ENCODE measurements around the gene THY1.

The THY1 gene

DNA sequence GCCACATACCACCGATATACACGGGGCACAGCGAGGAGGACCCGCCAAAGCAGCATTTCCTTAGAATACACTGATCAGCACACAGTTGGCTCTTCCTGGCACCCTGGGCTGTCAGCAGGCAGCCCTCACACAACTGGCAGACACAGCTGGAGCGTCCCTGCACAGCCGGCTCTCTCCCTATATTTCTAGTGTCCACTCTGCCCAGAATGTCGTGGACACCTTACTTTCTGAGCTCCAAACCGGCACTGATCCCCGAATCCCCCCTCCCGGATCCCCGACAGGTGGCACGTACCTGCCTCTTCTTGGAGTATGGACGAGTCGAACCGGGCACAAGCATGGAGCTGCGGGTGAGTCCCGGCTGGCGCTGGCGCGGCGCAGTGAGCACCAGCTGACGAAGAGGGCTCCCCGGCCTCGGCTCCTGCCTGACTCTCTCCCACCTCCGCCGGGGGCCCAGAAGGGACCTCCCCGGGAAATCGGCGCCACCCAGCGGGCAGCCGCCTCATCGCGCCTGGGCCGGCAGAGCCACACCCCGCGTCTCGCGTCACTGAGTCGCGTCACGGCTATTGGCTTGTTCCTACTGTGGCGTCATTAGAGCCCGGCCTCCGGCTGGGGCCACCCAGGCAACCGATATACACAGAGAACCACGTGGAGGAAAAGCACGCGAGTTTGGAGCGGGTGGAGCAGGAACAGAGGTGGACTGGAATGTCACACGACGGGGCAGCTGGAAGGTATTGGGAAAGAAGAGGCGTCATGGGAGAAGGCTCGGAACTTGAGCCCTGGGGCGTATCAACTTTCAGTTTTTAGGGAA, 41.6 kb downstream of the THY1 start, which contains the start of gene USP2:
USP2 (minus strand) TSS at position 510 of the 808 bp plus-strand sequence. CDS start 8,210 bp downstream, outside the sequence.
- peak; percentile 98 to 99 for DNase-seq

DNA sequence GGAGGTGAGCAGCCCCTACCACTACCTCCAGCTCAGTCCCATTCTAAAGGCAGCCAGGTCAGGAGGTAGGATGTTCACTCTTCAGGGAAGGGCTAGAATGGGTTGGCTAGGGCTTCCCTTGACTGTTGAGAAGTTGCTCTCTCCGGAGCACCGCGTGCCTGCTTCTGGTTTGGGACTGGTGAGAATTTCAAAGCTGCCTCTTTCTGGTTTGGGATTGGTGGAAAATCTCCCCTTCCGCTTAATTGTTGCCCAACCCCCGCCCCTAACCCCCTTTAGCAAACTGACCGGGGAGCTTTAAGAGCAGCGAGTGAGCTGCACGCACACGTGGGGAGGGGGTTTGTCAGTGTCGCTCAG, 42.2 kb downstream of the THY1 start:
- no peak for DNase-seq

DNA sequence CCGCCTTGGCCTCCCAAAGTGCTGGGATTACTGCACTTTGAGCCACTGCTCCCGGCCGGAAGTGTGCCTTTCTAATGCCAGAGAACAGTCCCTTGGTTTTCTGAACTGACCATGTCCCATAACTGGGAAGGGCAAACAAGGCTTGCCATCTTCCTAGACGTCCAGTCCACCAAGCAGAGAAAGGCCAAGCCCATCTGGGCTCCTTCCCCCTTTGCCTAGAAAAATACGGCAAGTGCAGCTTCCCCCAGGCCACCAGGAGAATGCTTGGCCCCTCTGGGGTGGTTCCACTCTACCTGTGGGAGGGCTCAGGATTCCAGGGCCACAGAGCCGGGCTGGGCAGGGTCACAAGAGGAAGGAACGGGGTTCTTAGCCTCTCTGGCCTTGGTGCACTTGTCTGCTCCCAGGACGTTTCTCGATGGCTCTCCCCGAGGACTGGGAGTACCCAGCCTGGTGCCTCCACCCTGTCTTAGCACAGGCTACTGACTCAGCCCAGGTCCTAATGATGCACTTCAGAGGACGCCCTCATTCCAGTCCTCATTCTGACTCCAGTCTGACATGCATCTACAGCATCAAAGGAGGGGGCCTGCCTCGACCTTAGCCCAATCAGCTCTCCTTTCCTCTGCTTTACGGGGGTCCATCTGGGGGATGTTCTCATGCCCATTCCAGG, 42.7 kb downstream of the THY1 start:
- no peak for DNase-seq

DNA sequence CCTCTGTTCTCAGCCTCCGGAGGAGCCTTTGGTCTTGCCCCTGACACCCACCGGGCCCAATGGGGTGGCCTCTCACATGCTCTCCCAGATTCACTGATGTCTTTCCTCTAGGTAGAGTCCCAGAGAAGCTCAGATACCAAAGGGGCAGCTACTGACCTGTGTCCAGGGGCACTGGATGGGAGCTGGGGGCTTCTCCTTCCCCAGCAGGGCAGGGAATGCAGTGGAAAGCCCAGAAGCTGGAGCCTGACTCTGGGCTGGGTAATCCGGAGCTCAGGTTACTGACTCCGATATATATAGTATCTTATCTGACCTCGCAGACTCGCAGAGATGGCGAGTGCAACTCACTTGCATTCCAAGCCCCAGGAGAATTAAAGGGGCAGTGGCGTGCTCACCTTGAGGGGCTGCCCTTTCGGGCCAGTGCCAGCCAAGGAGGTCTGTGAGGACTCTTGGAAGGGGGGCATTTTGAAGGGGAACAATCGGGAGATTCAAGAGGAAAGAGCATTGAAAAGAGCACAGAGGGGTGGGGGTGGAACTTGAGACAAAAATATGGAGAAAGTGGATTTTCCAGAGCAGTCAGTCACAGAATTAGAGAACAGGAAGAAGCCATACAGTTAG, 44.0 kb downstream of the THY1 start:
- DNase-seq, result no peak

DNA sequence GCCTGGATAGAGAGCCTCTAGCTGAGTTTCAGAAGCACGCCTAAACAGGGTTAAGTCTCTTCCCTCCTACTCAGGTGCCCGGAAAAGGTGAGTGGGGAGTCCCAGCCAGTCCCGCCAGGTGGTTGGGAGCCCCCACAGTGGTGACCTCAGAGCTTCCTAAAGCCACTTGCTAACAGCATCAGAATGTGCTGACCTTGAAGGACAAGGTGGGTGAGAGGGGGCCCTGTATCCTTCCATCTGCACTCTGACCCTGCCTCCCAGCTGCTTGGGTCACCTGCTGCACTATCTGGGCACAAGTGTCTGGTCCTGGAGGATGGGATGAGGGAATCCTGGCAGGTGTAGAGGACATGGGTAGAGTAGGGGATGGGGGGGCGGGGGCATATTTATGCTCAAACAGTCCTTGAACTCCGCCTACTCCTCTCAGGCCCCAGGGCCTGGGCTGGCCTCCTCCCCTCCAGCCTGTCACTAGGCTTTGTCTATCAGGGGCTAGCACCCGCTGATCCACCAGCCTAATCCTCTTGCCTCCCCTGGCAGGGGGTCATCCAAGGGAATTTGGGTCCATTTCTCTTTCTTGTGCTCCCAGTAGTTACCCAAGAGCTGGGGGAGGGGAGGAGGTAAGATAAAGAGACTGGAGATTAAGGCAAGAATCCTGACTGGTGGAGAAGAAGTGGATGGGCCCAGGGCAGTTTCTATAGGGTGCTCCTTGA, 44.9 kb downstream of the THY1 start:
- DNase-seq, result no peak

DNA sequence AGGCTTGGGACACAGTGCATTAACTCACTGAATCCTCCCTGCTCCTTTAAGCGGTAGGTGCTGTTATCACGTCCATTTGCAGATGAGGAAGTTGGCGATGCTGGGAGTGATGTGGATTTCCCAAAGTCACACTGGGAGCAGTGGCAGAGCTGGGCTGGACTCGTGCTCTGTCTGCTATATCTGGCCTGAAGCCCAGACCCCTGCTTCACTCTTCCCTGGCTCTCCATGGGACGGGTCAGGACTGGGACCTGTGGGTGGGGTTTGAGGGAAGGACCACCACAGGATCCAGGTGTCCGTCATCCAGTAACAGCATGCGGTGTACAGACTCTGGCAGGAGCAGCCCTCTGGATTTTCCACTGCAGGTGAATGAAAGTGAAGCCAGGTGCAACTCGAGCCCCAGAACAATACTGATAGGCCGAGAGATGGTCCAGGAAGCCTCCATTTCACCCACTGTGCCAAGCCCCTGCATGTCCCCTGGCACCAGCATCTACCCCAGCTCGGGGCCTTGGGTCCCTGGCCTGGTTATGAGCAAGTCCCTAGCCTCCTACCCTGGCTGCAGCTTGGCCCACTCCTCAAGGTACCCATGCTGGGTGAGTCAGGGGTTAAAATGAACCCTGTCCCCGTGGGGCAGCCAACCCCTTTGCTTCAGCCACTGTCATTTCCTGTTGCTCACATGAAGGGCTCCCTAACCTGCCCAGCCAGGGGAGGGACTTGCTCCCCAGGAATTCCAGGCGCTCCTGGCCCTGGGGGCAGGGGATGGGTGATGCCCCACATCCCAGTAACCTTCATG, 45.7 kb downstream of the THY1 start:
- DNase-seq, result no peak

DNA sequence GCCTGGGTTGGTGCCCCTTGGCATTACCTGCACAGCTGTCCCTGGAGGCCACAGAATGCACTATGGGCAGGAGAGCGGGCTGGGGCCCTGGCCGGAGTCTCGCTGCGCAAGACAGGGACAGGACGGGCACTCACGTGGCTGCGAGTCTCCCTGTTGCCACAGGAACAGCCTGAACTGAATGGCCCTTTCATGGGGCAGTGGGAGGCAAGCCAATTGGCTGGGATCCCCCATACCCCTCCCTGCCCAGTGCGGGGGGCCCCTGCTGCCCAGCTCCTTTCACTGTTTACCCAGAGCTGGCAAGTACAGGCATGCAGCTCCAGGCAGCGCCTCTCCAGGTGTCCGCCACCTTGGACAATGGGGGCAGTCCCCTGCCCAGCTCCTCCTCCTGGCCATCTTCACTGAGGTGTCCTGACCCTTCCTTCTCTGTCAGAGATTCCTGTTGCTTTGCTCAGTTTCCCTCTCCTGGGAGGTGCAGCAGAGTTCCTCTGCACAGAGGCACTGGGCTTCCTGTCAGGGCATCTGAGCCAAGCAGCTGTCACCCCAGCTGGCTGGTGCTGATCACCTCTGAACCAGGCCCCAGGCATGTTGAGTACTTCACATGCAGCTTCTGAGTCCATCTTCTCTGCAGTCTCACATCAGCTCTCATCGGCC, 46.6 kb downstream of the THY1 start:
- no peak for DNase-seq

DNA sequence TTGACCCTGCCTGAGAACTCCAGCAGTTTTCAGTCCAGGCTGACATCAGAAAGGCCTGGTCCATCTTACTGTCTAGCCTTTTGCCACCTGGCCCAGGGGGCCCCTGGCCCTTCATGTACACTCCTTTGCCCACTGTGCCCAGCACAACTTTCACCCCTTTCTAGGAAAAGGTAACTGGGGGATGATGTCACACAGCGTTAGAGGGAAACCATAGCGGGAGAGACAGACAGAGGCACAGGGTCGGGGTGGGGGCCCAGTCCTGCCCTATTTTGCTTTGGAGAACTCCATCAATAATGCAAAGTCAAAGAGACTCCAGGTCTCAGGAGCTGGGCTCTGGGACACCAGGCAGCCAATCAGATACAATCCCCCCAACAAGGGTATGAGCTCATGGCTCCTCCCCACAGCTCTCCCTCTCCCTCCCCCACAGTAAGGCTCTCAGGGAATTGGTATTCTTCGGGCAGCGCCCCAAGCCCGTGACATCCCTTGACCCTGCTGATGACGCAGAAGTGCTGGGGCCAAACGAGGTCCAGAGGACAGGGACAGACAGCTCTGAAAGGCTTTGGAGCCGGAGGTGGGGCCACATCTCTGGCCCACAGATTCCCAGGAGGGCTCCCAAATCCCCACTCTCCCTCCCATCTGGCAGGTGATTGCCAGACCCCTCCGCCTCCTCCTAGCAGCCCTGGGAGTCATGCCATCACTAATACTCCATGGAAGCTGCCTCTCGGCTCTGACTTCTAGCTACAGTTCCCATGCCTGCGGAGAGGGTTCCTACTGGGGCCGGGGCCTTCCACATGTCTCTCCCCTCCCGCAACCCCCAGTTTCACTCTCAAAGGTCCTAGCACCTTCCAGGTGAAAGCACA, 47.4 kb downstream of the THY1 start:
- DNase-seq, result no peak

GRCh38 chr11:119374632-119375336, 48.2 kb downstream of the THY1 start:
- DNase-seq, result no peak

DNA sequence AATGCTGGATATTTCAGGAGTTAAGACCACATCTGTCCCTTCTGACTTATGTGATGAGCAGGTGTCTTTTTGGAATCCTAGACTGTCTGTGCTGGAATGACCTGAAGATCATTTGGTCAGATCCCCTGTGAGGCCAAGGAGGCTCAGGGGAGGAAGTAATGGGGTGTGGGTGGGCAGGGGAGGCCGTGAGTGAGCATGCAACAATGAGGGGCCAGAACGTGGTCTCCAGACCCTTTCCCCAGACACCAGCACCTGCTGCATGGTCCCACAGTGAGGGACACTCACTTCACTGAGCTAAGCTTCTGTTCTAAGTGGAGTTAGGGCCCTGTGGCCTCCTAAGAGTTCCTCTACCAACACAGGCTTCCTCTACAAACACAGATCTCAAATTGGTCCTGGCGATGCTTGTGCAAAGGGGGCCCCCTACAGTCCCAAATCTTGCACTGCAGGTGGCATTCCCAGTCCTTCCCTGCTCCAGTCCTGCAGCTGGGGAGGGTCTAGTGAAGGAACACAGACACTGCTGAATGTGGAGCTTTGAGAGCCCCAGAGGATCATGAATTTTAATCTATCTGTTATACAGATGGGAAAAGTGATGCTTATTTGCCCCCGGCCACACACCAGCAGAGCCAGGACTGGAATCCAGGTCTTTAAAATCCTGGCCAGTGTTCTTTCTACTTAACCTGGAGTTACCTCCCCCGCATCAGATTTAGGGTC, 48.9 kb downstream of the THY1 start:
- peak; percentile 47 to 52 for DNase-seq

- DNase-seq, result no peak
Observed at GRCh38 chr11:119373059-119373920, 49.7 kb downstream of the THY1 start.

GRCh38 chr11:119372260-119373058, 50.5 kb downstream of the THY1 start:
- DNase-seq, result no peak

DNA sequence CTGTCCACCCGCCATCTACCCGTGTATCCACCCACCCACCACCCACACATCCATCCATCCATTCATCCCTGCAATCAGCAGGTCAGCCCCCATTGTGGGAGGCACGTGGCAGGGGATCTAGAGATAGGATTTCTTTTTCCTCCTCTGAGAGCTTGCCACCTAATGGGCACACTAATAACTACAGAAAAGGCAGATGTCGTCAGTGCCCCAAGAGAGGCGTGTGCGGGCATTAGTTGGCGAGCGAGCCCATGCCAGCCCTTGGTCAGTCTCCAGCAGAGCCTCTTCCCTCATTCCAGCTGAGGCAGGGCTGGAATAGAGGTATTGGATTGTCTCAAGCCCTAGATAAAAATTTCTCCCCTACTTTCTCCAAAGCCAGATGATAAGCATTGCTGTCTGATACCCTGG, 51.2 kb downstream of the THY1 start:
- DNase-seq, result no peak

DNA sequence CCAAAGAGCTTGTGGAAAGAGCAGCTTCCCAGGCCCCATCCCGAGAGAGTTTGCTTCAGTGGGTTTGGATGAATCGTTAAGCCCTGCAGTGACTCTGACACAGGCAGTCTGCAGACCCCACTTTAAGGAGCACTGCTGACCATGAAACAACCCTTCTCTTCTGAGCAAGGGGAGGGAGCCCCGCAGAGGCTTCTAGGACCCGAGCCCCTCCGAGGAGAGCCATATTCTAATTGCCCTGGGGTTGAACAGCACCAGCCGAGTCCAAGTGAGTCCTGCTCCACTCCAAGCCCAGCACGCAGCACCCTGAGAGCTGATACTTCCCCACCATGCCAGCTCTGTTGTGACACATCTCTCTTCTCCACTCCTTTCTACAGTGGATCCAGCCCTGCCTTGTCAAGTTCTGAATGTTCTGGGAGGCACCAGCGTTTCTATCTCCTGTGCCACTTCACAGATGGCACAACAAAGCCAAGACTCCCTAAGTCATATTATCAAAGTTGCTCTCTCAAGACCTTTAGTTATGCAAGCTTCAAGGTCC, 51.8 kb downstream of the THY1 start:
- DNase-seq, result no peak

GRCh38 chr11:119370486-119371046, 52.4 kb downstream of the THY1 start:
- DNase-seq, result no peak

DNA sequence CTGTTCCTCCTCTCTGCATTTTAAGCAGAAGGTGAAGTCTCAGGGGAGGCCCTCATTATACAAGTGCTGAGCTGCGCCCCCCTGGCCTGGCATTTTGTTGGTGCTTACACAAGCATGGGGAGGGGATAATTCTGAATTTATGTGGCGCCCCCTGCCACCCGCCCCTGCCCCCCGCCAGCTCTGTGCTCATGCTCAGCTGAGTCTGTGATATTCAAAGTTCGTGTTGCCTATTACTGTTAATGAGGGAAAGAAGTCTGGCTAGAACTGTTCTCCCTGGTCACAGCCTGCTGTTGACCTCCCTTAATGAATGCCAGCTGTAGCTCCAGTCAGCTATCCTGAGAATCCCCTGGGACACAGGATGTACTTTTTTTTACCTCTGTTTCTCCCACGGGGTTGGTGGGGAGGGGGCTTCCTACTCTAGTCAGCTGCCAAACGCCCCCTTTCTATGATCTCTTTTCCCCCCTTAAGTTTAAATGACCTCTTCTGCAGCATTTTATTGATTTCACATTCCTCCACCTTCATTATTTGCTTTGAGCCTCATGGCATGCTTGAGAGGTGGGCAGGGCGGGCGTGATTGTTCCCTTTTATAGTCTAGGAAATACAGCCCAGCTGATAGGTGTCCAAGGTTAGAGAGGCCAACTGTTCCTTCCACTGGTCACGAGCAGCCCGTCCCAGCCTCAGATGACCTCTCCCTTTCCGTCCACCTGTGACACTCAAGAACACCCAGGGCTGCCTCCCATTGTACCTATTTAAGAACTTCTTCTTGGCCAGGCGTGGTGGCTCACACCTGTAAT, 53.6 kb downstream of the THY1 start:
- no peak for DNase-seq
